Myocyte (in vitro differentiated cells): ENCODE results near the gene HSPH1. TPM values are rescaled to one million over a fixed set of nuclear protein-coding genes. Genes with fewer than 3 reads are reported as not detected.
A peak's percentile ranks its signal among the peaks of the same experiment; 100 is the strongest.
"Not testable (repeated sequence)": the region's sequence is repeated elsewhere in the genome, so short reads cannot be mapped to it uniquely, and the experiment has no call there.

Source experiments
- DNase-seq: peaks from one replicate; pipeline ENCODE4 v3.0.0-alpha.2; 2012; ENCODE audit warnings: low read depth
- total RNA-seq: library from RNA; depleted of rRNA; stranded (reverse); fragments of >200 nt; gene quantifications from 2 replicates; pipeline ENCODE4 v1.2.3, GENCODE V29; 2014

HSPH1 gene
- total RNA-seq, 1 donor from 2014 or later: 78.2 TPM

GRCh38 chr13:31177813-31178495 lies 16.2 kb upstream of the HSPH1 start:
- not testable (repeated sequence) for DNase-seq

- DNase-seq: no peak
These were observed 14.3 kb upstream of the HSPH1 start for GRCh38 chr13:31175847-31176532.

GRCh38 chr13:31174018-31174417 lies 12.3 kb upstream of the HSPH1 start:
- DNase-seq: peak; percentile 28

GRCh38 chr13:31172535-31172934 lies 10.8 kb upstream of the HSPH1 start:
- peak; percentile 69 for DNase-seq

- no peak for DNase-seq
These were observed 10.3 kb upstream of the HSPH1 start for GRCh38 chr13:31172001-31172400.

DNA sequence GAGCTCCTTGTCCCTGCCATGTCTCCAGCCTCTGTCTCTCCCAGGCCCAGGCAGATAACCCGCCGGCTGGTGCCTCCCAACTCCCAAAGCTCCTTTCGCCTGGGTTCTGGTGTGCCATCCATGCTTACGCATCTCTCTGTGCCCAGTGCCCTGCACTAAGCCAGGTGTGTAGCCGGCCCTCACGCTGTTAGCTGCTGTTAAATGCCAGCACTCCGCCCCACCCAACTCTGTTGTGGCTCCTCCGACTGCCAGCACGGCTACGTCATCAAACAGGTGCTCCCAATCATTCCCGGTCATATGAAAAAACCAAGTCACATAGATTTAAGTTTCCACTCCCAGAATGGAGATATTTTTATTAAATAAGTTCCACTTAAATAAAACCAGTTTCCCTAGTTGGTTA lies 7.0 kb upstream of the HSPH1 start:
- DNase-seq: no peak

- no peak for DNase-seq
These were observed 6.5 kb upstream of the HSPH1 start for GRCh38 chr13:31168166-31168565.

DNA sequence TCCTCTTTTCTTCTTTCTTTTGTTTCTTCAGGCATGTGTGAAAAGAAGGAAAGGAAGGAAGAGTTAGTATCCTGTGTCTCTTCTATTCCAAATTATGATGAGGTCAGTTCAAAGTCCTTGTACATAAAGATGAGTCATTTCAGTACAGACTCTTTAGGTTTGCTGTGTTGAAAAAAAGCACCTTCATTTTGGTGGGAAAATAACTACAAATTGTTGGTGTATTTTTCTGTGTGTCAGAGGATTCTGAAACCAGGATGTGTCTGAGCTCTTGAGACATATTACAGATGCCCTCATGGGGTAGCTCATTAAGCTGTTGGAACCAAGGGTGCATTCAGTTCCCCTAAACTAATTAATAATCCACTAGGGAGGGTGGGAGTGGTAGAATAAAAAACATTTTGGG lies 5.8 kb upstream of the HSPH1 start:
- DNase-seq: no peak

- peak; percentile 53 for DNase-seq
These were observed 4.9 kb upstream of the HSPH1 start for GRCh38 chr13:31166591-31166990.

GRCh38 chr13:31162151-31163008 lies 676 bp upstream of the HSPH1 start:
- DNase-seq: peak; percentile 99

DNA sequence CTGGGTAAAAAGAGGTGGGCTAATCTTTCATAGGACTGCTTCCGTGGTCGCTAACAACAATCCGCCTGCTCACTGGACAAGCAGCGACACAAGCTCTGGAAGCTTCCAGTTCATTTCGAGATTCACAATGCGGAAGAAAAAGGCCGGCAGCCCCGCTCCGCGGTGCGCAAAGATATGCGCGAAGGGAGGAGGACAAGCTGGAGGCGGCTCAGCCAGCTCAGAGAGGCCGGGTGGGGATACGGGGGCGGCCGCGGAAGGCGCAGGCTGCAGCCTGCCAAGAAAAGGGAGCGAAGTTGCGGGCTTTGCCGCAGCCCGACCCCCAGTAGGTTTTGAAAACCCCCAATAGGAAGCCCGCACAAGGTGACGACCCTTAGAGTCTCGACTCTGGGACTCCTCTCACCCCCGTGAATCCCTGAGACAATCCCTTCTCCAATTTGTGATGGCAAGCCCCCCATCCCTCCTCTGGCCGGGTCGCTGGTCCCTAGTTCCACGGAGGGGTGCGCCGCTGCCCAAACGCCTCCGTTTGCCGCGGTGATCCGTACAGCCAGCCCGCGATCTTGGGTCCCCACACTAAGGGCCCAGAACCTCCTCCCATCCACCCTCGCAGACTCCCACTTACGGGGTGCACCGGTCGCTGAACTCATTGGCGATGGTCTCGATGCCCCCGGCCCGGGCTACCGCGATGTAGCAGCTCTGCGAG lies 697 bp downstream of the HSPH1 start:
- DNase-seq: peak; percentile 78

GRCh38 chr13:31159306-31159705 lies 2.4 kb downstream of the HSPH1 start:
- DNase-seq: no peak

- peak; percentile 47 for DNase-seq
These were observed 6.8 kb downstream of the HSPH1 start for GRCh38 chr13:31154939-31155338.

GRCh38 chr13:31151837-31152236 lies 9.9 kb downstream of the HSPH1 start:
- no peak for DNase-seq

DNA sequence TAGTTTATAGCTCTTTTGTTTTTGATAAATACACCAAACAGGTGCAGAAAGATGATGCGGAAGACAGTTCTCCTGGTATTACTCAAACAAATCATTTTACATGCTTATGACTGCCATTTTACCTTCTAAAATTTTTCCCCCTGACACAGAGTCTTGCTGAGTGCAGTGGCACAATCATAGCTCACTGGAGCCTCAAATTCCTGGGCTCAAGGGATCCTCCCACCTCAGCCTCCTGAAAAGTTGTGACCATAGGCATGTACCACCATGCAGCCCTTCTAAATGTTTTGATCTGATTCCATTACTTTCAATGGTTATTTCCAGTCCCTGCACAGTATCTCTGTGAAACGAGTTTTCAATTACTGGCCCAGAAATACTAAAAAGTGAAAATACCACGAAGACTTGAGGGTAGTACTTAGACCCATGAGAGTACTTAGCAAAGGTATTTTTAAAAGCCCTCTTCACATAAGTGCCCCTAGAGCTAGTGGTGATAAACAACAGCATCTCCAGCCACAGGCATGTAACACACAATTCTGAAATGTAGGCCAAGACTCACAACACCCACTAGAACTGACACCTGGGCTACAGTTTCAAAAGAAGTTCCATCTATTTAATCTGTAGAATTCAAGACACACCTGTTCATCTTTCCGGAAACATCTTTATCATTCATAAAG lies 11.3 kb downstream of the HSPH1 start:
- no peak for DNase-seq

GRCh38 chr13:31149604-31150003 lies 12.1 kb downstream of the HSPH1 start:
- no peak for DNase-seq

DNA sequence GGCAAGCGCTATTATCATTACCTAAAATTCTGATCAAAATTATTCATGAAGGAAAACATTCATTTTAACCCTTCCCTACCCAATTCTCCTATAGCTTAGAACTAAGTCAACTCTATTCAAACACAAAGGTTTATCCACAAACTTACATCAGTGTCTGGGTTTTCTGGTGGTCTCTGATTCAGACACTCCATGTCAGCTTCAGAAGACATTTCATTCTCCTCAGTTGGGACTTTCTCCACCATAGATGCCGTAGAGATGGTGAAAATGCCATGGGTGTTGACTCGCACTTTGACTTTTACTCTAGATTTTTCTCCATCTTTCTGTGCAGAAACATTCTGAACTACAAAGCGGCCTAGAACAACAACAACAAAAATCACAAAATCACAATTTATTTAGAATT lies 16.3 kb downstream of the HSPH1 start:
- no peak for DNase-seq

DNA sequence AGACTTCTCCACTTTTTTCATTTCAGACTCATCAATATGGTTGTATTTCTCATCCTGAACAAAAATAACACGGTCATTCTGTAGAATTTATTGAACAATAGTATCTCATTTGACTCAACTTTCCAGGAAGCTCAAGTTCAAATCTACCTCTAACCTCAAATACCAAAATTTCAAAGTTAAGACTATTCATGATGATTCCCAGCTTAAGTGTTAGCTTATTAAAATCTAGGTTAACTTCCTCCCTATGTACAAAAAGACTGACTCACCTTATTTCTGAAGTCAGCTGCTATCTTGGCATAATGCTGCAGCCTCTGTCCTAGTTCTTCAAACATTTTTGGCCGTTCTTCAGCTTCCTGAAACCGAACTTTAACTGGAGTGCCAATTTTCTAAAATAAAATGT lies 23.2 kb downstream of the HSPH1 start:
- no peak for DNase-seq

DNA sequence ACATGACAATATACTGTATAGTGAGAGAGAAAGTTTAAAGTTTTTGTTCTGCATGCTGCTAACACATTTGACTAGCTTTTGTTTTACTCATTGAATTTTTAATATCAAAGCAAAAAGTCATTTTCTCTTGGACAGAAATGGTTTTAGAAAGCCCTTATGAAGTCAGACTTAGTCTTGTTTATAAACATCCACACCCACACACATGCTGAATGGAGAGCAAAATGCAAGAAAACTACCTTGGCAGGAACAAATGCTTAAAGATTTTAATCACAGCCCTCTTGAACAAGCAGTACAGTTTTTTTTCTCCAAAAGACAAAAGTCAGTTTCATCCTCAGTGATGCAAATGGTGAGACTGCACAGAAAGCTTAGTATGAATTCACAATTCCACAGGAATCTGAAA lies 25.0 kb downstream of the HSPH1 start:
- no peak for DNase-seq

GRCh38 chr13:31134039-31134711 lies 27.5 kb downstream of the HSPH1 start:
- DNase-seq: no peak
